Heart left ventricle (tissue), 13 donors: ENCODE results near the gene WFDC8.

ENCODE experiments used
- POLR2A ChIP-seq, 2 donors: fragments of 450-650 bp; IDR thresholded peaks; one replicate each; pipeline ENCODE4 v1.6.1; 2017; ENCODE audit warnings: antibody characterized with exemption in 2 of 2, mild to moderate bottlenecking in 2 of 2, moderate library complexity in 2 of 2
- TF ChIP-seq, protein P1 (sequence below), 12 donors: fragments of 200-600 bp; sonication (generic) in 4 of 12; IDR thresholded peaks; one replicate each; pipeline versions ENCODE4 v1.5.0 to v1.8.0; 2018 to 2022; ENCODE audit warnings: antibody characterized with exemption in 12 of 12, mild to moderate bottlenecking in 5 of 12
- donor health status: ischemic (EF 13 %, LVEDD 7.1; RV severe dilation, severe dysfunction).
- donor health status: DM: no; HTN: yes; CAD: no.
- donor health status: DM: no; HTN: no; CAD: no.
- donor health status: ischemic (EF 25% LVEDD 6.9; RV normal size, moderate dysfunction).
- donor health status: ischemic (EF 25% LVEDD 5.7; RV mildly dilated, moderate dysfunction).
- donor health status: ischemic (EF 35%, LVEDD 5.7; RV mildly dilated, moderate dysfunction).
- donor health status: nonischemic (EF 11% LVEDD 7.7; RV severe dilation, severe dysfunction).
- donor health status: DM: yes; HTN: yes; CAD: no.
- donor health status: PGD.
- donor health status: ischemic (EF 29% LVEDD 5.4; RV normal size, mild dysfunction).
- donor health status: nonischemic (EF 23%, LVEDD 6.1; RV moderate dilation, normal function).

DNA sequence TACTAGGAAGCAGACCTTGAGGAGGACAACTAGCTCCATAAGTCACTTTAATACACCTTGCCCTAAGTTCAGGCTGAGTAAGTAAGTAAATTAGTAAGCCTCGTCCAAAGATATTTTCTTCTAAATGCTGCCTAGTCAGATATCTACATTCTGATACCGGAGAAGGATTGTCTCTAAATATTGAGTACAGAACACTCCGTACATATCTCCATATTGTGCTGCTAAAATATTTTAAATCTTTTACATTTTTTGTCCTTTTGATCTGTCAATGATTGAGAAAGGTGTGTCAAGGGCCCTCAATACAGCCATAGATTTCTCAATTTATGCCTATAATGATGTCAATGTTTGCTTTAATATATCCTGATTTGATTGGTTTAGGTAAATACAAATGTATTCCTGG lies 3.2 kb downstream of the WFDC8 start:
- TF ChIP-seq, protein P1, sequence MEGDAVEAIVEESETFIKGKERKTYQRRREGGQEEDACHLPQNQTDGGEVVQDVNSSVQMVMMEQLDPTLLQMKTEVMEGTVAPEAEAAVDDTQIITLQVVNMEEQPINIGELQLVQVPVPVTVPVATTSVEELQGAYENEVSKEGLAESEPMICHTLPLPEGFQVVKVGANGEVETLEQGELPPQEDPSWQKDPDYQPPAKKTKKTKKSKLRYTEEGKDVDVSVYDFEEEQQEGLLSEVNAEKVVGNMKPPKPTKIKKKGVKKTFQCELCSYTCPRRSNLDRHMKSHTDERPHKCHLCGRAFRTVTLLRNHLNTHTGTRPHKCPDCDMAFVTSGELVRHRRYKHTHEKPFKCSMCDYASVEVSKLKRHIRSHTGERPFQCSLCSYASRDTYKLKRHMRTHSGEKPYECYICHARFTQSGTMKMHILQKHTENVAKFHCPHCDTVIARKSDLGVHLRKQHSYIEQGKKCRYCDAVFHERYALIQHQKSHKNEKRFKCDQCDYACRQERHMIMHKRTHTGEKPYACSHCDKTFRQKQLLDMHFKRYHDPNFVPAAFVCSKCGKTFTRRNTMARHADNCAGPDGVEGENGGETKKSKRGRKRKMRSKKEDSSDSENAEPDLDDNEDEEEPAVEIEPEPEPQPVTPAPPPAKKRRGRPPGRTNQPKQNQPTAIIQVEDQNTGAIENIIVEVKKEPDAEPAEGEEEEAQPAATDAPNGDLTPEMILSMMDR (IDR thresholded peaks at IDR 0.05), result no peak
- TF ChIP-seq POLR2A (IDR thresholded peaks at IDR 0.05), result no peak
